ENCODE results near the gene ATP4B. TPM values are rescaled to one million over a fixed set of nuclear protein-coding genes. Genes with fewer than 3 reads are reported as not detected.
A peak's percentile ranks its signal among the peaks of the same experiment; 100 is the strongest.
"Not testable (repeated sequence)": the region's sequence is repeated elsewhere in the genome, so short reads cannot be mapped to it uniquely, and the experiment has no call there.

ATP4B gene
- total and polyA plus RNA-seq, 4 donors: not detected

DNA sequence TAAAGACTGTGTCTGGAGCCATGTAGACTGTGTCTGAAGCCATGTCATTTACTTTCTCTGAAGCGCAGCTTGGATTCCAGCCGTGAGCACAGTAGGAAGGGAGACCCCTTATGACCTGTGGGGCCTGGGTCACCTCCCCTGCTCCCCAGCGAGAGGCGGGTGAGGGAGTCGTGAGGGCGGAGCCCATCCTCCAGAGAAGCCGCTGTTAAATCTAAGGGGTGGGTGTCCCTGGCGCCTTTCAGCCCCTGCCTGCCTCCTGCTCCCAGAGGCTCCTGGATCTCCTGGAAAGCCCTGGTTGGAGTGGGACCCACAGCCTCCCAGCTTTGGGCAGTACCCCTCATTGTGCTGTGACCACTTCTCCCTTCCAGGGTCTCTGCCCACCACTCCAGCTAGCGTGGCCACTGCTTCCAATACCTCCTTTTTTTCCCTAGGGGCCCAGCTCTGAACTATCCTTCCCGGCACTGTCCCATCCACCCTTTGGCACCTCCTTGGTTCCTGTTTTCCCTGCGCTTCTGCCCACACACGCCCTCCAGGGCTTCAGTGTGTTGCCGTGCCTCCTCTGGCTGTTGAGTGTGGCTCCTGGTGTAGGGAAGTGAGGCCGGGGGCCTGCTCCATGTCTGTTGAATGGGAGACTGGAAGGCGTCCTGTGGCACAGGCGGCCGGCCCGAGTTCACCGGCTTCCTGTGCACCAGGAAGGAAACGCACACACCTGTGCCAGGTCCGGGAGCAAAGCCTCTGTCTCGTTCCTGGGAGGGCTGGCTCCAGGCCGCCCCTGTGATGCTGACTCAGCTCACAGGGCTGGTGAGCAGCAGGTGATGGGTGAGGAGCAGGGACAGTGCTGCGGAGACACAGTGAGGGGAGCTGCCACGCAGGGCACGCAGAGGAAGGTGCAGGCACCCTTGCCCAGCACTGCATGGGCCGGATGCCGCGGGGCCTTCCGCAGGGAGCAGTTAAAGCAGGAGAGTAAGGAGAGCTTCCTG lies 29.4 kb downstream of the ATP4B start:
- 74 to 84% methylated on average over 30 of the region's 30 CpGs for WGBS, 2 donors
- no peak for ATAC-seq (ENCODE audit: insufficient read depth, low FRiP score)
- DNase-seq: no peak

DNA sequence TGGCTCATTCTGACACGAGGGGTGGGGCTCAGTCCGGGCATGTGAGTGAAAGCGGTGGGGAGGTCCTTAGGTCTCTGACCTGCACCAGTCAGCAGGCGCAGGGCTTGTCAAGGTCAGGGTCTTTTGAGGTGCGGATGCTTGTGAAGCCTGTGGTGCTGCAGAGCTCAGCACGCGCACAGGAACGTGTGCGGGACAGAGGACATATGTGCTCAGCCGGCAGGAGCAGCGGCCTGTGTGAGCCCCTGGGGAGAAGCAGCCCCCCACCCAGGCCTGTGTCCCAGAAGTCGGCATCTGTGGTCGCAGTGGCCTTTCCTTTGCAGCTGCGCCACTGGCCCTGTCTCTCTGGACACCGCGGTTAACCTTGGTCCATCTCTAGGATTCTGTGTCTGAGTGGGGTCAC lies 30.9 kb downstream of the ATP4B start:
- Histone ChIP-seq H3K27me3 (ENCODE audit: control insufficient read depth in 3 of 3, insufficient read depth in 3 of 3, low read length in 2 of 3) (no peaks in the 10 kb centered on the region), H3K9me3 (ENCODE audit: control insufficient read depth in 4 of 4, insufficient read depth in 3 of 4, low read length in 3 of 4) (no peaks in the 10 kb centered on the region), H3K27ac (ENCODE audit: low read depth in 1 of 2, low read length in 1 of 2) (no peak overlapping the region), H3K4me3 (no peak overlapping the region), H3K36me3 (ENCODE audit: control insufficient read depth in 4 of 4, insufficient read depth in 4 of 4, low read length in 4 of 4) (peaks cover 0 to 25% (median 14%) of the 10 kb centered on the region in 4 donors), H3K4me1 (ENCODE audit: control insufficient read depth in 5 of 5, insufficient read depth in 5 of 5, low read length in 5 of 5) (peaks cover 0 to 11% (median 0%) of the 10 kb centered on the region in 5 donors), H3K9ac (ENCODE audit: insufficient read depth in 1 of 2, low read length in 2 of 2) (no peak overlapping the region)
- WGBS, 2 donors: 93 to 95% methylated on average over 16 of the region's 16 CpGs
- TF ChIP-seq, protein P1, sequence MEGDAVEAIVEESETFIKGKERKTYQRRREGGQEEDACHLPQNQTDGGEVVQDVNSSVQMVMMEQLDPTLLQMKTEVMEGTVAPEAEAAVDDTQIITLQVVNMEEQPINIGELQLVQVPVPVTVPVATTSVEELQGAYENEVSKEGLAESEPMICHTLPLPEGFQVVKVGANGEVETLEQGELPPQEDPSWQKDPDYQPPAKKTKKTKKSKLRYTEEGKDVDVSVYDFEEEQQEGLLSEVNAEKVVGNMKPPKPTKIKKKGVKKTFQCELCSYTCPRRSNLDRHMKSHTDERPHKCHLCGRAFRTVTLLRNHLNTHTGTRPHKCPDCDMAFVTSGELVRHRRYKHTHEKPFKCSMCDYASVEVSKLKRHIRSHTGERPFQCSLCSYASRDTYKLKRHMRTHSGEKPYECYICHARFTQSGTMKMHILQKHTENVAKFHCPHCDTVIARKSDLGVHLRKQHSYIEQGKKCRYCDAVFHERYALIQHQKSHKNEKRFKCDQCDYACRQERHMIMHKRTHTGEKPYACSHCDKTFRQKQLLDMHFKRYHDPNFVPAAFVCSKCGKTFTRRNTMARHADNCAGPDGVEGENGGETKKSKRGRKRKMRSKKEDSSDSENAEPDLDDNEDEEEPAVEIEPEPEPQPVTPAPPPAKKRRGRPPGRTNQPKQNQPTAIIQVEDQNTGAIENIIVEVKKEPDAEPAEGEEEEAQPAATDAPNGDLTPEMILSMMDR (IDR thresholded peaks at IDR 0.05; ENCODE audit: control extremely low read depth, extremely low read depth): no peak
- DNase-seq (no peak), ATAC-seq (ENCODE audit: insufficient read depth, low FRiP score) (no peak)

More for the DNA sequence above, 29.4 kb downstream of the ATP4B start:
- Histone ChIP-seq H3K27me3 (ENCODE audit: control insufficient read depth in 3 of 3, insufficient read depth in 3 of 3, low read length in 2 of 3) (no peaks in the 10 kb centered on the region), H3K4me1 (ENCODE audit: control insufficient read depth in 5 of 5, insufficient read depth in 5 of 5, low read length in 5 of 5) (peaks cover 0 to 11% (median 0%) of the 10 kb centered on the region in 5 donors), H3K27ac (ENCODE audit: low read depth in 1 of 2, low read length in 1 of 2) (no peak overlapping the region), H3K9me3 (ENCODE audit: control insufficient read depth in 4 of 4, insufficient read depth in 3 of 4, low read length in 3 of 4) (no peaks in the 10 kb centered on the region), H3K4me3 (no peak overlapping the region), H3K36me3 (ENCODE audit: control insufficient read depth in 4 of 4, insufficient read depth in 4 of 4, low read length in 4 of 4) (peaks cover 3 to 27% (median 15%) of the 10 kb centered on the region in 4 donors), H3K9ac (ENCODE audit: insufficient read depth in 1 of 2, low read length in 2 of 2) (no peak overlapping the region)
- TF ChIP-seq, protein P1 (IDR thresholded peaks at IDR 0.05; ENCODE audit: control extremely low read depth, extremely low read depth): no peak

DNA sequence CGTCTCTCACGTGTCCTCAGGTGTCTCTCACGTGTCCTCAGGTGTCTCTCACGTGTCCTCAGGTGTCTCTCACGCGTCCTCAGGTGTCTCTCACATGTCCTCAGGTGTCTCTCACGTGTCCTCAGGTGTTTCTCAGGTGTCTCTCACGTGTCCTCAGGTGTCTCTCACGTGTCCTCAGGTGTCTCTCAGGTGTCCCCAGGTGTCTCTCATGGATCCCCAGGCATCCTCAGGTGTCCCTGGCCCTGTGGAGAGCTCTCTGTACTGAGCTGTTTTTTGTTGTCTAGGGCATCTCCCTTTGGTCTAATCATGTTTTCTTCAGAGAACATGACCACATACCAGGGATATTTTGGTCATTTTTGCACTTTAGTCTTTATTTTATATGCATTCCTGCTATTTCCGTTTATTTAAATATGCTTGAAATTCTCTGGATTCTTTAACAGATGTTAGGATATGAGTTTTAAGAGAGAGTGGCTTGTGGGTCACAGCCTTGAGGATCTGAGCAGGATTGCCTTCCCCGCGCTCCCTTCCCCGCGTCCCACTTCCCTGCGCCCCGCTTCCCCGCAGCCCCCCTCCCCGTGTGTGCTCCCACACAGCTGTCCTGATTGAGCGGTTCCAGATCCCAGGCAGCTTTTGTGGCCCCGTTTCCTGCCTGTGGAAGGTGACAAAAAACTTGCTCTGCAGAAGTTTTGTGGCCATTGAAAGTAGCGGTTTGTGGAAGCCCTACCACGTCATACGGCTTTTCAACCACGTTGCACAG lies 31.9 kb downstream of the ATP4B start:
- no peak for ATAC-seq (ENCODE audit: insufficient read depth, low FRiP score)

DNA sequence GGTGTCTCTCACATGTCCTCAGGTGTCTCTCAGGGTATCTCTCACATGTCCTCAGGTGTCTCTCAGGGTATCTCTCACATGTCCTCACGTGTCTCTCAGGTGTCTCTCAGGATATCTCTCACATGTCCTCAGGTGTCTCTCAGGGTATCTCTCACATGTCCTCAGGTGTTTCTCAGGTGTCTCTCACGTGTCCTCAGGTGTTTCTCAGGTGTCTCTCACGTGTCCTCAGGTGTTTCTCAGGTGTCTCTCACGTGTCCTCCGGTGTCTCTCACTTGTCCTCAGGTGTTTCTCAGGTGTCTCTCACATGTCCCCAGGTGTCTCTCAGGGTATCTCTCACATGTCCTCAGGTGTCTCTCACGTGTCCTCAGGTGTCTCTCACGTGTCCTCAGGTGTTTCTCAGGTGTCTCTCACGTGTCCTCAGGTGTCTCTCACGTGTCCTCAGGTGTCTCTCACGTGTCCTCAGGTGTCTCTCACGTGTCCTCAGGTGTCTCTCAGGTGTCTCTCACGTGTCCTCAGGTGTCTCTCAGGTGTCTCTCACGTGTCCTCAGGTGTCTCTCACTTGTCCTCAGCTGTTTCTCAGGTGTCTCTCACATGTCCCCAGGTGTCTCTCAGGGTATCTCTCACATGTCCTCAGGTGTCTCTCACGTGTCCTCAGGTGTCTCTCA lies 33.2 kb downstream of the ATP4B start:
- not testable (repeated sequence) for H3K27me3 ChIP-seq (ENCODE audit: control insufficient read depth in 3 of 3, insufficient read depth in 3 of 3, low read length in 2 of 3); H3K4me3 ChIP-seq; H3K9ac ChIP-seq (ENCODE audit: insufficient read depth in 1 of 2, low read length in 2 of 2); DNase-seq; H3K27ac ChIP-seq (ENCODE audit: low read depth in 1 of 2, low read length in 1 of 2); ATAC-seq (ENCODE audit: insufficient read depth, low FRiP score); H3K9me3 ChIP-seq (ENCODE audit: control insufficient read depth in 4 of 4, insufficient read depth in 3 of 4, low read length in 3 of 4)
- peaks cover 0 to 11% (median 0%) of the 10 kb centered on the region in 5 donors for H3K4me1 ChIP-seq (ENCODE audit: control insufficient read depth in 5 of 5, insufficient read depth in 5 of 5, low read length in 5 of 5)
- H3K36me3 ChIP-seq (ENCODE audit: control insufficient read depth in 4 of 4, insufficient read depth in 4 of 4, low read length in 4 of 4): peaks cover 0 to 13% (median 11%) of the 10 kb centered on the region in 4 donors
- 94 to 97% methylated on average over 14 of the region's 14 CpGs for WGBS, 2 donors

More for the DNA sequence above, 31.9 kb downstream of the ATP4B start:
- Histone ChIP-seq H3K27ac (ENCODE audit: low read depth in 1 of 2, low read length in 1 of 2) (no peak overlapping the region), H3K27me3 (ENCODE audit: control insufficient read depth in 3 of 3, insufficient read depth in 3 of 3, low read length in 2 of 3) (no peaks in the 10 kb centered on the region), H3K4me1 (ENCODE audit: control insufficient read depth in 5 of 5, insufficient read depth in 5 of 5, low read length in 5 of 5) (peaks cover 0 to 11% (median 0%) of the 10 kb centered on the region in 5 donors), H3K36me3 (ENCODE audit: control insufficient read depth in 4 of 4, insufficient read depth in 4 of 4, low read length in 4 of 4) (peaks cover 0 to 16% (median 11%) of the 10 kb centered on the region in 4 donors), H3K9ac (ENCODE audit: insufficient read depth in 1 of 2, low read length in 2 of 2) (no peak overlapping the region), H3K9me3 (ENCODE audit: control insufficient read depth in 4 of 4, insufficient read depth in 3 of 4, low read length in 3 of 4) (no peaks in the 10 kb centered on the region), H3K4me3 (no peak overlapping the region)
- peak; percentile 39 to 44 (median 39) for DNase-seq
- 81 to 83% methylated on average over 24 of the region's 24 CpGs for WGBS, 2 donors
- TF ChIP-seq, protein P1 (IDR thresholded peaks at IDR 0.05; ENCODE audit: control extremely low read depth, extremely low read depth): no peak

Data from lung (tissue), 12 donors.